DOHH2 (cell line): ENCODE measurements around the gene CAPN10.

ENCODE experiments used
- EZH2phosphoT487 ChIP-seq: fragments of 200-600 bp; sonication (generic); IDR thresholded peaks from 2 replicates; pipeline ENCODE4 v1.6.1; 2017; ENCODE audit warnings: borderline replicate concordance, mild to moderate bottlenecking, antibody characterized with exemption, low read length, moderate library complexity, mixed read lengths
- TF ChIP-seq, protein P1 (sequence below): fragments of 200-600 bp; sonication (generic); IDR thresholded peaks from one replicate; pipeline ENCODE4 v1.5.1; 2014; ENCODE audit warnings: antibody characterized with exemption, mild to moderate bottlenecking, low read depth, low read length; ENCODE audit not compliant: poor library complexity, severe bottlenecking

DNA sequence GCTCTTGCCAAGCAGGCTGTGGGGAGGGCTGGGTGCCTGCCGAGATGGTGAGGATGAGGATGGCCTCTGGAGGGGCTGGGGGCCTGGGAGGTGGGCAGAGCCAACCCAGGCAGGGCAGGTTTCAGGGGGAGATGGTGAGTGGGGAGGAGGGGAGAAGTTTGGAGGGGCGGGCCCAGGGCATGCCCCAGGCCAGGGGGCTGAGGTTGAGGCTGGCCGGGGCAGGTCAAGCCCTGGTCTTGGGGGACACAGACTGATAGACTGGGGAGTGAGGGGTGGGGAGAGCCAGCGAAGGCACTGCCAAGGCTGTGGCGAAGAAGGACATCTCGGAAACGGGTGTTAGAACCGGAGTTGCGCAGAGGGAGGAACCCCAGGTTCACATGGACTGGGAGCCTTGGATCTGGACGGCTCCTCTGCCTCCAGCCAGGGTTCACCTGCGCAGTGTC, 12.6 kb downstream of the CAPN10 start:
- TF ChIP-seq, protein P1, sequence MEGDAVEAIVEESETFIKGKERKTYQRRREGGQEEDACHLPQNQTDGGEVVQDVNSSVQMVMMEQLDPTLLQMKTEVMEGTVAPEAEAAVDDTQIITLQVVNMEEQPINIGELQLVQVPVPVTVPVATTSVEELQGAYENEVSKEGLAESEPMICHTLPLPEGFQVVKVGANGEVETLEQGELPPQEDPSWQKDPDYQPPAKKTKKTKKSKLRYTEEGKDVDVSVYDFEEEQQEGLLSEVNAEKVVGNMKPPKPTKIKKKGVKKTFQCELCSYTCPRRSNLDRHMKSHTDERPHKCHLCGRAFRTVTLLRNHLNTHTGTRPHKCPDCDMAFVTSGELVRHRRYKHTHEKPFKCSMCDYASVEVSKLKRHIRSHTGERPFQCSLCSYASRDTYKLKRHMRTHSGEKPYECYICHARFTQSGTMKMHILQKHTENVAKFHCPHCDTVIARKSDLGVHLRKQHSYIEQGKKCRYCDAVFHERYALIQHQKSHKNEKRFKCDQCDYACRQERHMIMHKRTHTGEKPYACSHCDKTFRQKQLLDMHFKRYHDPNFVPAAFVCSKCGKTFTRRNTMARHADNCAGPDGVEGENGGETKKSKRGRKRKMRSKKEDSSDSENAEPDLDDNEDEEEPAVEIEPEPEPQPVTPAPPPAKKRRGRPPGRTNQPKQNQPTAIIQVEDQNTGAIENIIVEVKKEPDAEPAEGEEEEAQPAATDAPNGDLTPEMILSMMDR = no peak
- no peak for TF ChIP-seq EZH2phosphoT487
